Measurements from ENCODE around the gene MRPS27. TPM values are rescaled to one million over a fixed set of nuclear protein-coding genes. Genes with fewer than 3 reads are reported as not detected.

MRPS27 gene
- total and polyA plus RNA-seq, 2 of the 13 experiments (the other 11 are each of a cell fraction or from before 2014, with no cell fraction given) = 71.8 to 115 TPM

DNA sequence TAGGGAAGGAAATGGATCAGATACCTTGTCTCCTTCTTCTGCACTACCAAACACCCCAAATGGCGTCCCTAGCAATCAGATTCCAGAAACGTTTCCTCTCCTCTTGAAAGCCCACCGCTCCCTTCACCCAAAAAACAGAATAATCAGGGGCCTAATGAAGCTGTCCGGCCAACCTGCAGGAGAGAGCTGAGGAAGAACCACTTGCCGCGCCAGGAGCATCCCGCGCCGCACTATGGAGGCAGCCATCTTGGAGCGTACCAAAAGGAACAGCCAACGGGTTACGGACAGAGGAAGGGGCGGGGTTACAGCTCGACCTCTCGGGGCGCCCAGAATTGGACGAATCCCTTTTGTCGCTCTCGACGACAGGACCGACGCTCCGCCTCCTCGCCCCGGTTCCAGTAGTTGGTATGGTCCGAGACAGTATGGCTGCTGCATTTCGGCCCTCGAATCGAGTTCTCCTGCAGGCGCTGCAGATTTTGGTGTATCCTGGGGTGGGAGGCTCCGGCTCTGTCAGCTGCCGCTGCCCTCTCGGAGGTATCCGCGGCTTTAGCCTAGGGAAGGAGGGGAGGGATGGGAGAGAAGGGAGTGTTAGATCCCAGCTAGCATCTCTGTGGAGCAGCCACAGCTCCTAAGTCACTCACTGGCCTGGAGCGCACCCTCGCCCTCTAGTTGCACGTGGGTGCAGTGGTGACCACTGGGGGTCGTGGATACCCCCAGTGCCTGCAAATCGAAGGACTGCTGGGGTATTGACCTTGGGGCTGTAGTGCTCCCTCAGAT, at the start of gene MRPS27, which contains the start of gene PTCD2 (continued):
- TF ChIP-seq, protein P1, sequence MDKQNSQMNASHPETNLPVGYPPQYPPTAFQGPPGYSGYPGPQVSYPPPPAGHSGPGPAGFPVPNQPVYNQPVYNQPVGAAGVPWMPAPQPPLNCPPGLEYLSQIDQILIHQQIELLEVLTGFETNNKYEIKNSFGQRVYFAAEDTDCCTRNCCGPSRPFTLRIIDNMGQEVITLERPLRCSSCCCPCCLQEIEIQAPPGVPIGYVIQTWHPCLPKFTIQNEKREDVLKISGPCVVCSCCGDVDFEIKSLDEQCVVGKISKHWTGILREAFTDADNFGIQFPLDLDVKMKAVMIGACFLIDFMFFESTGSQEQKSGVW (CRISPR knock-in tag; IDR thresholded peaks at IDR 0.05; ENCODE audit: borderline replicate concordance) = no peak
- no peak for TF ChIP-seq ZBTB38 (CRISPR knock-in tag; IDR thresholded peaks at IDR 0.05)
- TF ChIP-seq, protein P2, sequence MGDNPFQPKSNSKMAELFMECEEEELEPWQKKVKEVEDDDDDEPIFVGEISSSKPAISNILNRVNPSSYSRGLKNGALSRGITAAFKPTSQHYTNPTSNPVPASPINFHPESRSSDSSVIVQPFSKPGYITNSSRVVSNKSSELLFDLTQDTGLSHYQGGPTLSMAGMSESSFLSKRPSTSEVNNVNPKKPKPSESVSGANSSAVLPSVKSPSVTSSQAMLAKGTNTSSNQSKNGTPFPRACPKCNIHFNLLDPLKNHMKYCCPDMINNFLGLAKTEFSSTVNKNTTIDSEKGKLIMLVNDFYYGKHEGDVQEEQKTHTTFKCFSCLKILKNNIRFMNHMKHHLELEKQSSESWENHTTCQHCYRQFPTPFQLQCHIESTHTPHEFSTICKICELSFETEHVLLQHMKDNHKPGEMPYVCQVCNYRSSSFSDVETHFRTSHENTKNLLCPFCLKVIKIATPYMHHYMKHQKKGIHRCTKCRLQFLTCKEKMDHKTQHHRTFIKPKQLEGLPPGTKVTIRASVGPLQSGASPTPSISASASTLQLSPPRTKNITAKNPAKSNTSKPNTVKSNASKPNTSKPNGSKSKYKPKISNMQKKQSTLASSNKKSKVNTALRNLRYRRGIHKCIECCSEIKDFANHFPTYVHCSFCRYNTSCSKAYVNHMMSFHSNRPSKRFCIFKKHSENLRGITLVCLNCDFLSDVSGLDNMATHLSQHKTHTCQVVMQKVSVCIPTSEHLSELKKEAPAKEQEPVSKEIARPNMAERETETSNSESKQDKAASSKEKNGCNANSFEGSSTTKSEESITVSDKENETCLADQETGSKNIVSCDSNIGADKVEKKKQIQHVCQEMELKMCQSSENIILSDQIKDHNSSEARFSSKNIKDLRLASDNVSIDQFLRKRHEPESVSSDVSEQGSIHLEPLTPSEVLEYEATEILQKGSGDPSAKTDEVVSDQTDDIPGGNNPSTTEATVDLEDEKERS (CRISPR knock-in tag; IDR thresholded peaks at IDR 0.05) = no peak; the same call in 1 of the 2 replicates
- TF ChIP-seq GATAD1 (CRISPR knock-in tag; IDR thresholded peaks at IDR 0.05) = peak; percentile 90
- no peak for TF ChIP-seq PITX1 (CRISPR knock-in tag; IDR thresholded peaks at IDR 0.05)
- TF ChIP-seq, protein P3, sequence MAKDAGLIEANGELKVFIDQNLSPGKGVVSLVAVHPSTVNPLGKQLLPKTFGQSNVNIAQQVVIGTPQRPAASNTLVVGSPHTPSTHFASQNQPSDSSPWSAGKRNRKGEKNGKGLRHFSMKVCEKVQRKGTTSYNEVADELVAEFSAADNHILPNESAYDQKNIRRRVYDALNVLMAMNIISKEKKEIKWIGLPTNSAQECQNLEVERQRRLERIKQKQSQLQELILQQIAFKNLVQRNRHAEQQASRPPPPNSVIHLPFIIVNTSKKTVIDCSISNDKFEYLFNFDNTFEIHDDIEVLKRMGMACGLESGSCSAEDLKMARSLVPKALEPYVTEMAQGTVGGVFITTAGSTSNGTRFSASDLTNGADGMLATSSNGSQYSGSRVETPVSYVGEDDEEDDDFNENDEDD (CRISPR knock-in tag; IDR thresholded peaks at IDR 0.05; ENCODE audit: borderline replicate concordance) = peak; percentile 59; the same call in 1 of the 2 replicates
- TF ChIP-seq PHB2 (IDR thresholded peaks at IDR 0.05; ENCODE audit: partially characterized antibody) = no peak
- peak; percentile 84 for TF ChIP-seq SP5 (CRISPR knock-in tag; IDR thresholded peaks at IDR 0.05; ENCODE audit: borderline replicate concordance, low read depth)
- TF ChIP-seq ZNF230 (CRISPR knock-in tag; IDR thresholded peaks at IDR 0.05) = peak; percentile 65
- TF ChIP-seq SP1 (IDR thresholded peaks at IDR 0.05) = no peak
- TF ChIP-seq SP1 (CRISPR knock-in tag; IDR thresholded peaks at IDR 0.05) = peak; percentile 97
- TF ChIP-seq, protein P4, sequence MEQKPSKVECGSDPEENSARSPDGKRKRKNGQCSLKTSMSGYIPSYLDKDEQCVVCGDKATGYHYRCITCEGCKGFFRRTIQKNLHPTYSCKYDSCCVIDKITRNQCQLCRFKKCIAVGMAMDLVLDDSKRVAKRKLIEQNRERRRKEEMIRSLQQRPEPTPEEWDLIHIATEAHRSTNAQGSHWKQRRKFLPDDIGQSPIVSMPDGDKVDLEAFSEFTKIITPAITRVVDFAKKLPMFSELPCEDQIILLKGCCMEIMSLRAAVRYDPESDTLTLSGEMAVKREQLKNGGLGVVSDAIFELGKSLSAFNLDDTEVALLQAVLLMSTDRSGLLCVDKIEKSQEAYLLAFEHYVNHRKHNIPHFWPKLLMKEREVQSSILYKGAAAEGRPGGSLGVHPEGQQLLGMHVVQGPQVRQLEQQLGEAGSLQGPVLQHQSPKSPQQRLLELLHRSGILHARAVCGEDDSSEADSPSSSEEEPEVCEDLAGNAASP (CRISPR knock-in tag; IDR thresholded peaks at IDR 0.05; ENCODE audit: borderline replicate concordance) = peak; percentile 44
- 0 out of 2 replicates have a peak, but pooled peaks have one; percentile 19 for TF ChIP-seq ZNF747 (CRISPR knock-in tag; IDR thresholded peaks at IDR 0.05; ENCODE audit: borderline replicate concordance)
- no peak for TF ChIP-seq ZFP62 (CRISPR knock-in tag; IDR thresholded peaks at IDR 0.05)
- no peak for TF ChIP-seq ZNF431 (CRISPR knock-in tag; IDR thresholded peaks at IDR 0.05; ENCODE audit: borderline replicate concordance, low read depth)
- no peak for TF ChIP-seq ZNF335 (CRISPR knock-in tag; IDR thresholded peaks at IDR 0.05)
- peak; percentile 79 for TF ChIP-seq YEATS2 (CRISPR knock-in tag; IDR thresholded peaks at IDR 0.05; ENCODE audit: borderline replicate concordance)
- TF ChIP-seq, protein P5, sequence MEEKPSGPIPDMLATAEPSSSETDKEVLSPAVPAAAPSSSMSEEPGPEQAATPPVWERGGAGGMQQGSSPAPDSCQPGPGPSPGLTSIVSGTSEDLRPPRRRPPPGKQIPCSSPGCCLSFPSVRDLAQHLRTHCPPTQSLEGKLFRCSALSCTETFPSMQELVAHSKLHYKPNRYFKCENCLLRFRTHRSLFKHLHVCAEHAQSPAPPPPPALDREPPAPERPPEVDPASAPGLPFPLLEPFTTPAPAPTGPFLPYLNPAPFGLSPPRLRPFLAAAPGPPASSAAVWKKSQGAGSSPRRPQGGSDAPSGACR (CRISPR knock-in tag; IDR thresholded peaks at IDR 0.05) = 0 out of 2 replicates have a peak, but pooled peaks have one; percentile 54
- no peak for TF ChIP-seq NCOA5 (CRISPR knock-in tag; IDR thresholded peaks at IDR 0.05)
- TF ChIP-seq, protein P6, sequence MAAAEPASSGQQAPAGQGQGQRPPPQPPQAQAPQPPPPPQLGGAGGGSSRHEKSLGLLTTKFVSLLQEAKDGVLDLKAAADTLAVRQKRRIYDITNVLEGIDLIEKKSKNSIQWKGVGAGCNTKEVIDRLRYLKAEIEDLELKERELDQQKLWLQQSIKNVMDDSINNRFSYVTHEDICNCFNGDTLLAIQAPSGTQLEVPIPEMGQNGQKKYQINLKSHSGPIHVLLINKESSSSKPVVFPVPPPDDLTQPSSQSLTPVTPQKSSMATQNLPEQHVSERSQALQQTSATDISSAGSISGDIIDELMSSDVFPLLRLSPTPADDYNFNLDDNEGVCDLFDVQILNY (CRISPR knock-in tag; conservative IDR thresholded peaks at IDR 0.05) = no peak
- TF ChIP-seq ZKSCAN1 (IDR thresholded peaks at IDR 0.05; ENCODE audit: low read length) = no peak
- no peak for TF ChIP-seq PTBP1 (IDR thresholded peaks at IDR 0.05; ENCODE audit: low read depth, low read length, poor library complexity, severe bottlenecking)

Data from HepG2 (cell line).